Rectal smooth muscle tissue (tissue), 1 donor: Measurements from ENCODE around the gene DDX5.

ENCODE experiments used
- H3K27ac ChIP-seq: one replicate; pipeline ENCODE4 v1.7.0; 2013; ENCODE audit warnings: low read depth, low read length, inconsistent platforms
- H3K27me3 ChIP-seq: one replicate; pipeline ENCODE4 v1.7.0; 2013; ENCODE audit warnings: low read length; ENCODE audit not compliant: control insufficient read depth, insufficient read depth
- H3K36me3 ChIP-seq: one replicate; pipeline ENCODE4 v1.7.0; 2013; ENCODE audit warnings: low read length; ENCODE audit not compliant: control insufficient read depth, insufficient read depth
- H3K4me1 ChIP-seq: one replicate; pipeline ENCODE4 v1.7.0; 2013; ENCODE audit warnings: low read length; ENCODE audit not compliant: control insufficient read depth, insufficient read depth
- H3K4me3 ChIP-seq: one replicate; pipeline ENCODE4 v1.7.0; 2013; ENCODE audit warnings: low read length
- H3K9ac ChIP-seq: one replicate; pipeline ENCODE4 v1.7.0; 2013; ENCODE audit warnings: low read length

DDX5 gene

GRCh38 chr17:64506201-64506575, at the start of gene DDX5:
Gene DDX5 (minus strand): TSS chr17:64506289. CDS start chr17:64506119, 170 bp downstream.
- peak within 1 kb of the TSS; percentile 92 for H3K4me3 ChIP-seq
- peaks cover 42% of the 10 kb centered on the region for H3K4me1 ChIP-seq
- H3K9ac ChIP-seq, result peak within 1 kb of the TSS; percentile 97
- H3K36me3 ChIP-seq, result peaks cover 34% of the 10 kb centered on the region
- peak within 1 kb of the TSS; percentile 99 for H3K27ac ChIP-seq
- no peaks in the 10 kb centered on the region for H3K27me3 ChIP-seq

GRCh38 chr17:64555281-64555680, 49.2 kb upstream of the DDX5 start:
- no peak overlapping the region for H3K27ac ChIP-seq
- H3K4me1 ChIP-seq, result no peaks in the 10 kb centered on the region
- H3K9ac ChIP-seq, result no peak overlapping the region
- no peaks in the 10 kb centered on the region for H3K27me3 ChIP-seq
- H3K4me3 ChIP-seq, result no peak overlapping the region
- peaks cover 2% of the 10 kb centered on the region for H3K36me3 ChIP-seq

- no peak overlapping the region for H3K27ac ChIP-seq
- no peak overlapping the region for H3K9ac ChIP-seq
- no peak overlapping the region for H3K4me3 ChIP-seq
- H3K36me3 ChIP-seq, result peaks cover 2% of the 10 kb centered on the region
- H3K27me3 ChIP-seq, result no peaks in the 10 kb centered on the region
- no peaks in the 10 kb centered on the region for H3K4me1 ChIP-seq
Observed at GRCh38 chr17:64554028-64554637, 48.0 kb upstream of the DDX5 start.

- no peak overlapping the region for H3K4me3 ChIP-seq
- no peaks in the 10 kb centered on the region for H3K4me1 ChIP-seq
- H3K36me3 ChIP-seq, result peaks cover 9% of the 10 kb centered on the region
- H3K27ac ChIP-seq, result no peak overlapping the region
- H3K27me3 ChIP-seq, result no peaks in the 10 kb centered on the region
- H3K9ac ChIP-seq, result no peak overlapping the region
Observed at GRCh38 chr17:64551461-64551860, 45.4 kb upstream of the DDX5 start.

GRCh38 chr17:64547319-64547718, 41.2 kb upstream of the DDX5 start:
- Histone ChIP-seq H3K27ac (no peak overlapping the region), H3K27me3 (no peaks in the 10 kb centered on the region), H3K4me1 (no peaks in the 10 kb centered on the region), H3K36me3 (peaks cover 7% of the 10 kb centered on the region), H3K4me3 (no peak overlapping the region), H3K9ac (no peak overlapping the region)

GRCh38 chr17:64546716-64547115, 40.6 kb upstream of the DDX5 start:
- peaks cover 7% of the 10 kb centered on the region for H3K36me3 ChIP-seq
- no peaks in the 10 kb centered on the region for H3K27me3 ChIP-seq
- H3K4me3 ChIP-seq, result no peak overlapping the region
- H3K4me1 ChIP-seq, result no peaks in the 10 kb centered on the region
- no peak overlapping the region for H3K9ac ChIP-seq
- no peak overlapping the region for H3K27ac ChIP-seq

GRCh38 chr17:64544742-64545141, 38.7 kb upstream of the DDX5 start:
- H3K27ac ChIP-seq, result no peak overlapping the region
- no peak overlapping the region for H3K9ac ChIP-seq
- peaks cover 7% of the 10 kb centered on the region for H3K36me3 ChIP-seq
- H3K27me3 ChIP-seq, result no peaks in the 10 kb centered on the region
- no peak overlapping the region for H3K4me3 ChIP-seq
- H3K4me1 ChIP-seq, result no peaks in the 10 kb centered on the region

- H3K27ac ChIP-seq, result no peak overlapping the region
- no peak overlapping the region for H3K4me3 ChIP-seq
- H3K36me3 ChIP-seq, result peaks cover 8% of the 10 kb centered on the region
- no peak overlapping the region for H3K9ac ChIP-seq
- no peaks in the 10 kb centered on the region for H3K27me3 ChIP-seq
- no peaks in the 10 kb centered on the region for H3K4me1 ChIP-seq
Observed at GRCh38 chr17:64540118-64540776, 34.2 kb upstream of the DDX5 start.

GRCh38 chr17:64538508-64539130, 32.5 kb upstream of the DDX5 start:
- Histone ChIP-seq H3K4me3 (no peak overlapping the region), H3K4me1 (no peaks in the 10 kb centered on the region), H3K27me3 (no peaks in the 10 kb centered on the region), H3K27ac (no peak overlapping the region), H3K9ac (no peak overlapping the region), H3K36me3 (peaks cover 19% of the 10 kb centered on the region)

- no peak overlapping the region for H3K4me3 ChIP-seq
- no peaks in the 10 kb centered on the region for H3K4me1 ChIP-seq
- no peak overlapping the region for H3K9ac ChIP-seq
- no peak overlapping the region for H3K27ac ChIP-seq
- H3K36me3 ChIP-seq, result peaks cover 25% of the 10 kb centered on the region
- H3K27me3 ChIP-seq, result no peaks in the 10 kb centered on the region
Observed at GRCh38 chr17:64537488-64537887, 31.4 kb upstream of the DDX5 start.

GRCh38 chr17:64536913-64537312, 30.8 kb upstream of the DDX5 start:
- H3K27me3 ChIP-seq, result no peaks in the 10 kb centered on the region
- H3K27ac ChIP-seq, result no peak overlapping the region
- no peak overlapping the region for H3K9ac ChIP-seq
- peaks cover 30% of the 10 kb centered on the region for H3K36me3 ChIP-seq
- H3K4me3 ChIP-seq, result no peak overlapping the region
- H3K4me1 ChIP-seq, result no peaks in the 10 kb centered on the region

GRCh38 chr17:64535357-64535756, 29.3 kb upstream of the DDX5 start:
- peaks cover 39% of the 10 kb centered on the region for H3K36me3 ChIP-seq
- H3K9ac ChIP-seq, result no peak overlapping the region
- H3K4me1 ChIP-seq, result no peaks in the 10 kb centered on the region
- no peak overlapping the region for H3K27ac ChIP-seq
- no peak overlapping the region for H3K4me3 ChIP-seq
- H3K27me3 ChIP-seq, result no peaks in the 10 kb centered on the region

- Histone ChIP-seq H3K36me3 (peaks cover 49% of the 10 kb centered on the region), H3K9ac (no peak overlapping the region), H3K27ac (no peak overlapping the region), H3K4me3 (no peak overlapping the region), H3K4me1 (no peaks in the 10 kb centered on the region), H3K27me3 (no peaks in the 10 kb centered on the region)
Observed at GRCh38 chr17:64534187-64534586, 28.1 kb upstream of the DDX5 start.
